ENCODE data around the gene RAC2. TPM values are rescaled to one million over a fixed set of nuclear protein-coding genes. Genes with fewer than 3 reads are reported as not detected.

RAC2 gene
- total and polyA plus RNA-seq, 2 of the 8 experiments (the other 6 are each of a cell fraction or from before 2014, with no cell fraction given), result 2.3 to 4.3 TPM

- TF ChIP-seq E2F6 (IDR thresholded peaks at IDR 0.05) (no peak), TBP (IDR thresholded peaks at IDR 0.05; ENCODE audit: low read depth, low read length) (no peak), CREB1 (IDR thresholded peaks at IDR 0.05) (no peak), NANOG (IDR thresholded peaks at IDR 0.05; ENCODE audit: insufficient read depth, low read depth, low read length, poor library complexity, severe bottlenecking) (no peak), NRF1 (IDR thresholded peaks at IDR 0.05; ENCODE audit: low read depth, low read length) (no peak), CHD7 (IDR thresholded peaks at IDR 0.05; ENCODE audit: insufficient replicate concordance, low read length) (no peak)
Measured at GRCh38 chr22:37222440-37222971, 21.6 kb downstream of the RAC2 start (continued).
